ENCODE measurements around the gene ADD3. TPM values are rescaled to one million over a fixed set of nuclear protein-coding genes. Genes with fewer than 3 reads are reported as not detected.

Gene ADD3, protein sequence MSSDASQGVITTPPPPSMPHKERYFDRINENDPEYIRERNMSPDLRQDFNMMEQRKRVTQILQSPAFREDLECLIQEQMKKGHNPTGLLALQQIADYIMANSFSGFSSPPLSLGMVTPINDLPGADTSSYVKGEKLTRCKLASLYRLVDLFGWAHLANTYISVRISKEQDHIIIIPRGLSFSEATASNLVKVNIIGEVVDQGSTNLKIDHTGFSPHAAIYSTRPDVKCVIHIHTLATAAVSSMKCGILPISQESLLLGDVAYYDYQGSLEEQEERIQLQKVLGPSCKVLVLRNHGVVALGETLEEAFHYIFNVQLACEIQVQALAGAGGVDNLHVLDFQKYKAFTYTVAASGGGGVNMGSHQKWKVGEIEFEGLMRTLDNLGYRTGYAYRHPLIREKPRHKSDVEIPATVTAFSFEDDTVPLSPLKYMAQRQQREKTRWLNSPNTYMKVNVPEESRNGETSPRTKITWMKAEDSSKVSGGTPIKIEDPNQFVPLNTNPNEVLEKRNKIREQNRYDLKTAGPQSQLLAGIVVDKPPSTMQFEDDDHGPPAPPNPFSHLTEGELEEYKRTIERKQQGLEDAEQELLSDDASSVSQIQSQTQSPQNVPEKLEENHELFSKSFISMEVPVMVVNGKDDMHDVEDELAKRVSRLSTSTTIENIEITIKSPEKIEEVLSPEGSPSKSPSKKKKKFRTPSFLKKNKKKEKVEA
- total RNA-seq: 128 and 138 TPM in 2 replicates
- long read RNA-seq, full-length matches to known transcripts: 428 of 684 reads
- long read RNA-seq, partial matches to known transcripts: 106 of 684 reads
- long read RNA-seq, other reads (novel, unspliced or antisense): 150 of 684 reads

DNA sequence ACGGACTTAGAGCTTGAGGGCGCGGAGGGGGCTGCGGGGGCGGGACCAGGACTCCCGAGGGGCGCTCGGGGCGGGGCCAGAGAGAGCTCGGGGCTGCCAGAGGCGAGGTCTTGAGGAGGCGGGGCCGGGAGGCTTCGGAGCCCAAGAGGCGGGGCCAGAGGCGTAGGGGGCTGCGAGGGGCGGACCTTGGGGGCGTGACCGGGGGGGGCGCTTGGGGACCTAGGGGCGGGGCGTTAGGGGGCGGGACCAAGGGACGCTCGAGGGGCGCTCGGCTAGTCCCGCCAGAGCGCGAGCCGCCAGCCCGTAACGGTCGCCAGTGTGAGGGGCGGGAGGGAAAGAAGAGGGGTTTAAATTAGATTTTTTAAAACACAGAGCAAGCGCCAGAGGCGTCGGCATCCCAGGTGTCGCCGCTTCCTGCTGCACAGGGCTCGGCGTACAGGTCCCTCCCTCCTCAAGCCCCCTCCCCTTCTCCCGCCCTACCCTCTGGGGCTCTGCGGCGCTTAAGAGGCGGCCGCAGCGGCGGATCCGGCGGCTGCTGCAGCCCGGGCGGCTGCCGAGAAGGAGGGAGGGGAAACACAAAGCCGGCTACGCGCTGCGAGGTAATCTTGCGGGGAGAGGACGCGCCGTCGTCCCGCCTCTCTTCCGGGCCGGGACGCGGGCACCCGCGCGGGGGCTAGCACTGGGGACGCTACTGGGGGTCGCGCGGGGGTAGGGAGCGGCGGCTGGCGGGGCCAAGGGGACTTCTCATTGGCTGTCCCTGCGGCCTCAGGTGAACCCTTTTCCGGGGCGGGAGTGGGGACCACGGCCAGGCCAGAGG, at the start of gene ADD3:
ADD3 (plus strand) TSS at position 284 of the 817 bp plus-strand sequence. CDS start 92,670 bp downstream, outside the sequence.
- no peak within 1 kb of the TSS for H3K4me3 Mint-ChIP-seq (ENCODE audit: unreplicated experiment)
- H3K27me3 Mint-ChIP-seq (ENCODE audit: unreplicated experiment): no peaks in the 10 kb centered on the region
- peaks cover 49% of the 10 kb centered on the region for H3K4me1 Mint-ChIP-seq (ENCODE audit: unreplicated experiment)
- H3K36me3 Mint-ChIP-seq (ENCODE audit: unreplicated experiment): no peaks in the 10 kb centered on the region
- TF ChIP-seq CTCF (IDR thresholded peaks at IDR 0.05): no peak
- peak within 1 kb of the TSS; percentile 83 for H3K27ac Mint-ChIP-seq (ENCODE audit: unreplicated experiment)
- no peaks in the 10 kb centered on the region for H3K9me3 Mint-ChIP-seq (ENCODE audit: unreplicated experiment)
- peak; percentile 98 for DNase-seq (ENCODE audit: extremely low spot score, unreplicated experiment)

DNA sequence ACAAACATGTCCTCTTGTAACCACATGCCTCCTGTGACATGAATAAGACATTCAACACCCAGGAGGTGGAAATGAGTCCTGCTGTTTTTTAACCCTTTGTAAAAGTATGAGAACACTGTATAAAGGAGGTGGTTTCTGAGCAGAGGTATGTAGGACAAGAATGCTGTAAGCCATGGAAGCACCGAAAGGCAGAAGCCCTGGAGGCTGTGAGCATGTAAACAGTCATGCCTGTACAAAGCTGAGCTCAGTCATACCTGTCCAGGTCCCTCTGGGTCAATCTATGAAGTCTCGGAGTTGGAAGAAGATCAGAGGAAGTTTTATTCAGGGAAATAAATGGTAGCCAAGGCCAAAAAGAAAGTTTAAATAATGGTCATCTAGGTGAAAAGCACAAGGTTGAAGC, 49.7 kb upstream of the ADD3 start:
- H3K36me3 Mint-ChIP-seq (ENCODE audit: unreplicated experiment): no peaks in the 10 kb centered on the region
- H3K4me3 Mint-ChIP-seq (ENCODE audit: unreplicated experiment): no peak overlapping the region
- H3K27me3 Mint-ChIP-seq (ENCODE audit: unreplicated experiment): no peaks in the 10 kb centered on the region
- DNase-seq (ENCODE audit: extremely low spot score, unreplicated experiment): no peak
- TF ChIP-seq CTCF (IDR thresholded peaks at IDR 0.05): no peak
- peaks cover 47% of the 10 kb centered on the region for H3K4me1 Mint-ChIP-seq (ENCODE audit: unreplicated experiment)
- no peak overlapping the region for H3K27ac Mint-ChIP-seq (ENCODE audit: unreplicated experiment)
- peaks cover 3% of the 10 kb centered on the region for H3K9me3 Mint-ChIP-seq (ENCODE audit: unreplicated experiment)

- Mint-ChIP-seq H3K4me3 (ENCODE audit: unreplicated experiment) (no peak overlapping the region), H3K4me1 (ENCODE audit: unreplicated experiment) (peaks cover 61% of the 10 kb centered on the region), H3K36me3 (ENCODE audit: unreplicated experiment) (no peaks in the 10 kb centered on the region), H3K9me3 (ENCODE audit: unreplicated experiment) (peaks cover 3% of the 10 kb centered on the region), H3K27me3 (ENCODE audit: unreplicated experiment) (no peaks in the 10 kb centered on the region), H3K27ac (ENCODE audit: unreplicated experiment) (peak overlapping the region; percentile 90)
- DNase-seq (ENCODE audit: extremely low spot score, unreplicated experiment): no peak
- TF ChIP-seq CTCF (IDR thresholded peaks at IDR 0.05): no peak
Observed at GRCh38 chr10:109959259-109960145, 48.3 kb upstream of the ADD3 start.

DNA sequence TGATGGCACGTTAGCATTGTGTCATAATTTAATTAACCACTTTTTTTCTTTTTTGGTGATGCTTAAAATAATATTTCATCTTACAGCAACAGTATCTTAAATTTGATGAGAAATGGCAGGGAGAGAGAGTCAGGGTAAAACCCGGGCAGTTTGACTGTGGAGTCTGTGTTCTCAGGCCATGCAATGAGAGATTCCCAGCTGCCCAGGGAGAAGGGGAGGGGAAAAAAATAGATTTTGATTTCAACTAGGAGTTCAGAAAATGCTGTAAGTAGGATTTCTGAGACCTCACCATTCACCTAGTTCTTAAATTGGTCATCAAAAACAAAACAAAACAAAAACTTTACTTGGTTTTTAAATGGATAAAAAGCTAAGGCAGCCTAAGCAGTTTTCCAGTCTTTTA, 47.1 kb upstream of the ADD3 start:
- Mint-ChIP-seq H3K36me3 (ENCODE audit: unreplicated experiment) (no peaks in the 10 kb centered on the region), H3K4me3 (ENCODE audit: unreplicated experiment) (no peak overlapping the region), H3K27me3 (ENCODE audit: unreplicated experiment) (no peaks in the 10 kb centered on the region), H3K4me1 (ENCODE audit: unreplicated experiment) (peaks cover 73% of the 10 kb centered on the region), H3K9me3 (ENCODE audit: unreplicated experiment) (peaks cover 3% of the 10 kb centered on the region), H3K27ac (ENCODE audit: unreplicated experiment) (peak overlapping the region; percentile 90)
- no peak for DNase-seq (ENCODE audit: extremely low spot score, unreplicated experiment)
- no peak for TF ChIP-seq CTCF (IDR thresholded peaks at IDR 0.05)

Measured in osteocyte (in vitro differentiated cells).